HFF-Myc (cell line): ENCODE results near the gene PNMA6E.

Source experiments
- DNase-seq: peaks from one replicate; pipeline ENCODE4 v3.0.0-alpha.2; 2011; ENCODE audit warnings: low read depth; ENCODE audit errors: extremely low read depth
- H3K4me3 ChIP-seq: replicated peaks from 2 replicates; pipeline ENCODE4 v1.5.1; 2011; ENCODE audit warnings: low read depth, mild to moderate bottlenecking, control low read depth, low read length
- CTCF ChIP-seq: IDR thresholded peaks from 2 replicates; pipeline ENCODE4 v1.5.1; 2012; ENCODE audit warnings: mild to moderate bottlenecking, low read depth, low read length, control low read depth; ENCODE audit errors: missing control alignments

The PNMA6E gene

GRCh38 chrX:153434801-153435200 lies 33.7 kb upstream of the PNMA6E start:
- DNase-seq: no peak
- no peak for TF ChIP-seq CTCF
- no peak overlapping the region for H3K4me3 ChIP-seq

DNA sequence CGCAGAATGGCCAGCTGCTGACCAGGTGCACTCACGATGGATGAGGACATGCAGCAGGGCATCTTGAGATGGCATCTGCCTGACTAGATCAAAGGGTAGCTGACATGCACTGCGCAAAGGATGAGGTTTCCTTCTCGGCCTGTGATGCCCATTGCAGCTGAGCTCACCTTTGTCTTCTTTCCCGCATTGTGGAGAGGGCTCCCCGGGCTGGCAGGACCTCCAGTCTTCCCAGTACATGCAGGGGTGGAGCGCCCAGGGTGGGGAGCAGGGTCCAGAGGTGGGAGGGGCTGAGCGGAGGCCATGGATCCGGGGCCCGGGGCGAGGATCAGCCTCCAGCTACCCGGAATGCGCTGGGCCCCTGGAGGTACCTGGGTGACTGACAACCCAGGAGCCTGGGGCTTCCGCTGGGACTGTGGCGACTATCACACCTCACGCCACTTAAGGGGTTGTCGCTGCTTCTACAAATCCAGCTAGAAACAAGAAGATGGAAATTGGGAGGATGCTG lies 32.7 kb upstream of the PNMA6E start:
- no peak overlapping the region for H3K4me3 ChIP-seq
- TF ChIP-seq CTCF: no peak
- no peak for DNase-seq

- no peak overlapping the region for H3K4me3 ChIP-seq
- DNase-seq: no peak
- TF ChIP-seq CTCF: no peak
Observed at GRCh38 chrX:153433161-153433680, 32.1 kb upstream of the PNMA6E start.

DNA sequence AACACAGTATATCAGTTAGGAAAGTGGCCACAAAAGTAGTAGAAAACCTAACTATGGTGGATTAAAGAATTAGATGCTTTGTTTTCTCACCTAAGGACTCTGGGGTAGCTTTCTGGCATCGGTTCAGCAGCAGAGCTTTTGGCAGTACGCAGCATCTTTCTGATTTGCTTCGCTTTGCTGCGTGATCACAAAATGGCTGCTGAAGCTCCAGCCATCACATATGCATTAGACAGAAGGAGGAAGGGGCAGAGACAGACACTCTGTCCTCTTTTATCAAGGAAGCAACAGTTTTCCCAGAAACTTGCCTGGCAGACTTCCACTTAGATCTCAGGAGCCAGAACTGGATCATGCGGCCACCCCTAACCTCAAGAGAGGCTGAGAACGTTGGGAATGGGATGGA lies 29.6 kb upstream of the PNMA6E start:
- no peak overlapping the region for H3K4me3 ChIP-seq
- no peak for DNase-seq
- TF ChIP-seq CTCF: no peak

DNA sequence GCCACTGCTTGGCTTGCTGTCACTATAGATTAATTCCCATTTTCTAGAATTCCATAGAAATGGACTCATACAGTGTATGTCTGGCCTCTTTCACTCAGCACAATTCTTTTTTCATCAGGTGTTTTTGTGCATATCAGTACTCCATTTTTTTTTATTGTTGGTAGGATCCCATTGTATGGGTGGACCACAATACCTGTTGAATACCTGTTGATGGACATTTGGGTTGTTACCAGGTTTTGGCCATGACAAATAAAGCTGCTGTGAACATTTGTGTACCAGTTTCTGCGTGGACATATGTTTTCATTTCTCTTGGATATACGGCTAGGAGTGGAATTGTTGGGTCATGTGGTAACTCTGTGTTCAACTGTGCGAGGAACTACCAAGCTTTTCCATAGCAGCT lies 25.1 kb upstream of the PNMA6E start:
- DNase-seq: no peak
- no peak overlapping the region for H3K4me3 ChIP-seq
- no peak for TF ChIP-seq CTCF

DNA sequence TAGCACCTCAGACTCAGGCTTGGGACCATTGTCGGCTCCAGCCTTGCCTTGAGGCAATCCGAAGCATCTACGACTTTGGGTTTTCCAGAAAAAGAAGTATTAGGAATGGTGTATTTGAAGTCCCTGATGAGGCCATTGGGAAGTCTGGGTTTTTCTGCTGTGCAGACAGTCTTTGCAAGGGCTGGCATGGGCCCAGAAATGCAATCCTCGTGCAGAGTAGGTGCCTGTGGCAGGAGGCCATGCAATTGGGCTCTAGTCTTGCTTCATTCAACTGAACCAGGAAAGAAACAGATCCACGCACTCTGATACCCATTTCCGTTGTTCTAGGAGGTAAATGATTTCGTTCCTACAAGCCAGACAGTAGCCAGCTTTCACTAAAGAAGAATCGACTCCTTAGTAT lies 22.5 kb upstream of the PNMA6E start:
- no peak overlapping the region for H3K4me3 ChIP-seq
- no peak for DNase-seq
- TF ChIP-seq CTCF: no peak

GRCh38 chrX:153421856-153422255 lies 20.7 kb upstream of the PNMA6E start:
- no peak for TF ChIP-seq CTCF
- no peak for DNase-seq
- H3K4me3 ChIP-seq: no peak overlapping the region
